NCI-H2171 treated with DMSO at 0.1 percent for 48 hours (cell line): Measurements from ENCODE around the gene RAMP3.
"Not testable (repeated sequence)": the region's sequence is repeated elsewhere in the genome, so short reads cannot be mapped to it uniquely, and the experiment has no call there.

ENCODE experiments used
- DNase-seq: peaks from one replicate; lab custom pipeline; 2025; lab: John Stamatoyannopoulos, UW

Gene RAMP3, protein sequence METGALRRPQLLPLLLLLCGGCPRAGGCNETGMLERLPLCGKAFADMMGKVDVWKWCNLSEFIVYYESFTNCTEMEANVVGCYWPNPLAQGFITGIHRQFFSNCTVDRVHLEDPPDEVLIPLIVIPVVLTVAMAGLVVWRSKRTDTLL

GRCh38 chr7:45157653-45158401 lies at the start of gene RAMP3:
TSS of gene RAMP3 (plus strand) at chr7:45157791. CDS start at chr7:45157829, 38 bp downstream.
- no peak for DNase-seq

- no peak for DNase-seq
These were observed 48.7 kb upstream of the RAMP3 start for GRCh38 chr7:45108863-45109262.

DNA sequence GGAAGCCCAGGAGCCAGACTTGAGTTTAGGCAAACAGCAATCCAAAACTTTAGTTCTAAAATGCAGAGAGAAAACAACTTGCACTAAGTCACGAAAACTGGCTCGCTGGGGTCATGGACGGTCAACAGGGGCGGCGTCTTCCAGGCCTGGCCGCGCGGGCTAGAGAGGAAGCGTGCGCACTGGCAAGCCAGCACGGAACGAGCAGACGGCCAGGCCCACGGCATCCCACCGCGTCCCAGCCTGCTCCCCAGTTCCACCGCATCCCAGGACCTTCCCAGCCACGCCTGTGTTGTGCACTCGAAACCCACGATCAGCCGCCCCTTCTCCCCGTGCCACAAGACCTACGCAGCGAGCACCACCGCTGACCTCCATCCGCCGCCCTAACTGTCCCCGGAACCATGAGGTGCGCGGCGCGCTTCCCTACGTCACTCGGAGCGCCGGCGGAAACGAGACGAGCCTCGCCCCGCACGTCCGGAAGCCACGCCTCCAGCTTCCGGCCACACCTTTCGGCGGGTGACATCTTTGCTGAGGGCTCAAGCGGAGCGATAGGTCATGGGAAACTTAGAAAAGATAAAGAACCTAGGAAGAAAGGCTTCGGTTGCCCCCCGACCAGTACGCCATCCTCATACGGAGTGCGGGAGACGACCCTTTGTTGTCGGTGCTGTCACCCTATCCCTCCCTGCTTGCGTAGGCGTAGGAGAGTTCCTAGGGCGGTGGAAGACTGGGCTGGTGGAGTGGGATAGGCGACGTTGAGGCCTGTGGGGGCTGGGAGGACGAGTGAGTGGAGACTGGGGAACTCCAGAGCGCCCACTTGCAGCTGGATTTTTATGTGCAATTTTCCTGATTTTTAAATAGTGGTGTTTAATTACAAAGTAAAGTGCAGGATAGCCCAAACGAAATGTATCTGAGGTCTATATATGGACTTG lies 46.0 kb upstream of the RAMP3 start, which contains the start of gene TBRG4:
Gene TBRG4, minus strand, starts transcription at position 400 of the 926 bp plus-strand sequence. CDS start 2,460 bp downstream, outside the sequence.
- DNase-seq = peak; percentile 95

GRCh38 chr7:45112648-45113047 lies 44.9 kb upstream of the RAMP3 start:
- DNase-seq = no peak

DNA sequence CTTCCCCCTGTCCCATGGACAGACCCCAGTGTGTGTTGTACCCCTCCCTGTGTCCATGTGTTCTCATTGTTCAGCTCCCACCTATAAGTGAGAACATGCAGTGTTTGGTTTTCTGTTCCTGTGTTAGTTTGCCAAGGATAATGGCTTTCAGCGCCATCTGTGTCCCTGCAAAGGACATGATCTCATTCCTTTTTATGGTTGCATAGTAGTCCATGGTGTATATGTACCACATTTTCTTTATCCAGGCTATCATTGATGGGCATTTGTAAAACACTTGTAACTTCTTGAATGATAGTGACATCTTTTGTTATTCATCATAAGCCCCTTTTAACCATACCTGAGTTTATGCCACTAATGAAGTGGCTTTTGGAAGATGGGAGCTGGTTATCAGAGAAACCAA lies 43.3 kb upstream of the RAMP3 start:
- DNase-seq = not testable (repeated sequence)

DNA sequence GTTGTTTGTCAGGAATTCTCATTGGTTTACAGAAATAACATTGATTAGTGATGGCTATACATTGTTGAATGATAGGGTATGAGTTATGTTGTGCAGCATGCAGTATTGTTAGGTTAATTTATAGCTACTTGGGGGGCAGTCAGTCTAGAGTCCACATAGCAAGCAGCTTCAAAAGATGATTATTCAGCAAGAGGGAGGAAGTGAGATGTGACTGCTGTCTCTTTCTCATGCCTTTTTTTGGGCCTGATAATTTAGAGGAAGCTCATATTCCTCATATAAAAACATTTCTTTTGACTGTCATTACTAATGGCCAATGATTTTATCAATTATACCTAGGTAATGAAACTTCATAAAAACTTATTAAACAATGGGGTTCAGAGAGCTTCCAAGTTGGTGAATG lies 42.7 kb upstream of the RAMP3 start:
- DNase-seq = no peak

DNA sequence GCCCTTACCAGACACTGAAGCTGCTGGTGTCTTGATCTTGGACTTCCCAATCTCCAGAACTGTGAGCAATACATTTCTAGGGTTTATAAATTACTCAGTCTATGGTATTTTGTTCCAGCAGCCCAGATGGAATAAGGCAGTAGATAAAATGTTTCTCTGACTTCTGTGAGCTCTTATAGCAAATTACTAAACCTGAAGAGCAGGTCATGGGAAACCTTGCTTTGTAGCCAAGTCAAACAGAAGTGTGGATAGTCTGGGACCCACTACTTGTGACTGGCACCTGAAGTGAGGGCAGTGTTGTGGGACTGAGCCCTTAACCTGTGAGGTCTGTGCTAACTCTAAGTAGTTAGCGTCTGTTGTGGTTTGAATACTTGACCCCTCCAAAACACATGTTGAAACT lies 41.5 kb upstream of the RAMP3 start:
- no peak for DNase-seq

DNA sequence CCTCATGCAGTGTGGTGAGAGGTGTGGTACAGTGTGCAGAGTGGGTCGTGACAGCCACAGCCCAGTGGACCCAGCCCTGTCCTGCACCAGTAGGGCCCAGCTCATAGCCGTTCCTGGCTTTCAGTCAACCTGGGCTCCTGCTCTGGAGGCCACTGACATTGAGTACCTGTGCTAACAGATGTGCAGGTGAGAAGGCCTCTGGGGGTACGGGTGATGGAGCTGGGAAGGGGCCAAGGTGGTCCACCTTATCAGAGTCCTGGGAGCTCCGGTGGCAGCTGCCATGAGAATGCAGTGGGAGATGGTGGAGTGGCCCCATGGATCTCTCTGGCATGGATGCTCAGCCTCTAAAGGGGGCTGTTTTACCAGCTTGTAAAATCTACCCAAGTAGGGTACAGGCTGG lies 40.0 kb upstream of the RAMP3 start:
- DNase-seq = no peak

DNA sequence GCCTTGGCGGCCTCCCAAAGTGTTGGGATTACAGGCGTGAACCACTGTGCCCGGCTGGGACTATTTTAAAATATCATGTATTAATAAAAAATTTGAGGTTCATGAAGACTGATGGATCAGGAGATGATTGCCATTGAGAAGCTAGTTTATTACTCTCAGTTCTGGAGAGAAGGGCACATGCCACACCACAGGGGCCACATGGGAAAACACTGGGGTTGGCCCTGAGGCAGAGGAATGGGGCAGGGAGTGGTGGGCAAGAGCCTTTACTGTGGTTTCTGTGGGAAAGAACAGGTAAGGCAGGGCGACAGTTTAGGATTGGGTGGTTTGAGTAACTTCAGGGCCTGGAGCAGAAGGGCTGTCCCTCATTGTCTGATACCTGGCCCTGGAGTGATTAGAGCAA lies 39.3 kb upstream of the RAMP3 start:
- DNase-seq = no peak

DNA sequence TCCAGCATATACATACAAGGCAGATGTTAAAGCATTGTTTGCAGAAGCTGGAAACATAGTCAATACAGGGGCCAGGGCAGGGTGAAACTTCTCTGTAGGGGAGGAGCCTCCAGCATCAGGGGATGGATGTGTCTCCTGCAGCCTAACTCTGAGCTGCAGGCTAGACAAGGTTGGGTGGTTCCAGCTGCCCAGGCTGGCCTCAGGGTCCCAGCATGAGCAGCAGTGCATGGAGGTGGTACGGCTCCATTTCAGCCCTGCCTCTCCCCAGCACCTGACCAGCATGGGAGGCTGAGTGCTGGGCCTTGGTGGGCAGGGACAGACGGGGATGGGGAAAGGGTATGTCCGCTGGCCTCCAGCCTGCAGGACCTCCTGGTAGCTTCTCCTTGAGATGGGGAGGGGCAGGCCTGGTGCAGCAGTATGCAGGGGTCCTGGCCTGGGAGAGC lies 38.7 kb upstream of the RAMP3 start:
- DNase-seq = no peak

DNA sequence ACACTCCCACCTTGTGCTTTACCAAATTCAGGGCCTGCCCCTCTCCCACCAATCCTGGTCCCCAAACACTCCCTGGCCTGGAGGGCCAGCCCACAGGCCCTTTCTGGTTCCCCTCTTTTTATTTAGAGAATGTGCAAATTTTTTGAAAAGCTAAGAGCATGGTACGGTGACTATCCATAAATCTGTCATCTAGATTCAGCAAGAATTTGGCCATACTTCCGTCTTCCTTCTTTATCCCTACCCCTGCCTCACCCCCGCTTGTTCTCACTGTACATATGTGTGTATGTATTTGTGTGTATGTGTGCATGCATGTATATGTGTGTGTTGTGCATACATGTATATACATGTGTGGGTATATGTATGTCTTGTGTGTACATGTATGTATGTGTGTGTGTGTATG lies 38.0 kb upstream of the RAMP3 start:
- DNase-seq = no peak

GRCh38 chr7:45122975-45123860 lies 34.4 kb upstream of the RAMP3 start:
- no peak for DNase-seq

GRCh38 chr7:45123913-45124710 lies 33.5 kb upstream of the RAMP3 start:
- DNase-seq = no peak

- DNase-seq = no peak
These were observed 32.2 kb upstream of the RAMP3 start for GRCh38 chr7:45125193-45125904.

- no peak for DNase-seq
These were observed 31.4 kb upstream of the RAMP3 start for GRCh38 chr7:45126201-45126600.

GRCh38 chr7:45126920-45127319 lies 30.7 kb upstream of the RAMP3 start:
- no peak for DNase-seq

GRCh38 chr7:45129181-45129800 lies 28.3 kb upstream of the RAMP3 start:
- no peak for DNase-seq

GRCh38 chr7:45129906-45130305 lies 27.7 kb upstream of the RAMP3 start:
- no peak for DNase-seq

DNA sequence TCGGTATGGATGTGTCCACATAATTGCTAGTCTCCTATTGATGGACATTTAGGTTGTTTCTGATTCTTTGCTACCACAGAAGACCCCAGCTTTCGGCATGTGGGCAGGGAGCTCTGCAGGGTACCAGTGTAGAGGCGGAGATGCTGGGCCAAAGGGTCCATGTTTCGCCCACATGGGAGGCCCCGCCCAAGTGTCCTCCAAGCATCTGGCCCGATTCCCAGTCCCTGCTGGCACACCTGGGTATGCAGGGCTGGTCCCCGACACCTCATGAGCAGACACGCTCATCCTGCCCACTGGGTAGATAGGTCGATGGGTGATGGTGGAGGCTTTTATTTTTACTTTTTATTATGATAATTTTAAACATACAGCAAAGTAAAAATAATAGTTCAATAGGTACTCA lies 26.7 kb upstream of the RAMP3 start:
- no peak for DNase-seq

DNA sequence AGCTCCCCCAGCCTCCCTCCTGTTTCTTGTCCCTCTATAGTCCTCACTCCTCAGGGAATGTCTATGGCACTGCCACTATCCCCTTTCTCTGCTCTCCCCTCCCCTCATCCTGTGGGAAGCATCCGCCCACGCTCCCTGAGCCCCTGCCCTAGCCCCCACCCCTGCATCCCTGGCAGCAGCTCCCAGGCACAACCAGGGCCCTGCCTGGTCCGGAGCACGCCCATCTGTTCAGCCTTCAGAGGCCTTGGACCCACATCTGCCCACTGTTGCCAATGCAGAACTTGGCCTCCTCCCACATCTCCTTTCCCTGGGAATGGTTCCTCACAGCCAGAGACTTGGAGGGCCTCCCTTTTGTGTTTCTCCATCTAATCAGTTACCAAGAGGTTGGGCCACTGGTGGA lies 25.7 kb upstream of the RAMP3 start:
- DNase-seq = no peak
